Activated CD4-positive, alpha-beta memory T cell treated with anti-CD3 and anti-CD28 coated beads, Interleukin-2, amount 10 ng/mL, durations not matched to agents 7 days and 5 days (primary cell): ENCODE results near the gene RINT1. TPM values are rescaled to one million over a fixed set of nuclear protein-coding genes. Genes with fewer than 3 reads are reported as not detected.

Source experiments
- CTCF ChIA-PET: fragments of 350-600 bp; sonication (Branson Sonifier 250); formaldehyde crosslinking; loops from one replicate; lab custom pipeline; 2021; ENCODE audit warnings: antibody characterized with exemption, inconsistent platforms; lab: Charles Lee
- POLR2A ChIA-PET: fragments of 350-600 bp; sonication (Branson Sonifier 250); formaldehyde crosslinking; loops from one replicate; lab custom pipeline; 2021; ENCODE audit warnings: antibody characterized with exemption; lab: Charles Lee
- DNase-seq: peaks from one replicate; pipeline ENCODE4 v3.0.0-alpha.2; 2020
- H3K27ac Mint-ChIP-seq: one replicate; pipeline ENCODE4 v1.8.0; 2021; ENCODE audit warnings: mild to moderate bottlenecking, mixed read lengths
- H3K27me3 Mint-ChIP-seq: one replicate; pipeline ENCODE4 v1.8.0; 2021; ENCODE audit warnings: mixed read lengths
- H3K36me3 Mint-ChIP-seq: one replicate; pipeline ENCODE4 v1.8.0; 2021; ENCODE audit warnings: low read depth, mixed read lengths
- H3K4me1 Mint-ChIP-seq: one replicate; pipeline ENCODE4 v1.8.0; 2021; ENCODE audit warnings: mixed read lengths
- H3K4me3 Mint-ChIP-seq: one replicate; pipeline ENCODE4 v1.8.0; 2021; ENCODE audit warnings: mild to moderate bottlenecking, mixed read lengths
- H3K9me3 Mint-ChIP-seq: one replicate; pipeline ENCODE4 v1.8.0; 2021; ENCODE audit warnings: mixed read lengths
- total RNA-seq, 2 experiments: library from RNA; stranded (reverse); gene quantifications; one replicate each; pipeline ENCODE4 v1.2.3, GENCODE V29; 2021

The RINT1 gene
- total RNA-seq, 2 experiments from 2014 or later: 20.5 to 21.9 TPM

- CTCF ChIA-PET: no interaction called here
- DNase-seq: no peak
- Mint-ChIP-seq H3K27me3 (no peaks in the 10 kb centered on the region), H3K9me3 (no peaks in the 10 kb centered on the region), H3K27ac (no peak overlapping the region), H3K4me3 (no peak overlapping the region), H3K4me1 (no peaks in the 10 kb centered on the region), H3K36me3 (peaks cover 13% of the 10 kb centered on the region)
- POLR2A ChIA-PET: no interaction called here
These were observed 80.8 kb downstream of the RINT1 start for GRCh38 chr7:105612806-105613205.

- Mint-ChIP-seq H3K27me3 (no peaks in the 10 kb centered on the region), H3K27ac (no peak overlapping the region)
These were observed 81.8 kb downstream of the RINT1 start for GRCh38 chr7:105613611-105614330.

GRCh38 chr7:105614341-105614840 is 82.4 kb downstream of the RINT1 start:
- H3K9me3 Mint-ChIP-seq: no peaks in the 10 kb centered on the region
- ChIA-PET POLR2A (no interaction called here), CTCF (no interaction called here)
- no peak overlapping the region for H3K4me3 Mint-ChIP-seq
- no peak overlapping the region for H3K27ac Mint-ChIP-seq
- H3K4me1 Mint-ChIP-seq: no peaks in the 10 kb centered on the region
- no peak for DNase-seq
- H3K36me3 Mint-ChIP-seq: peaks cover 19% of the 10 kb centered on the region
- H3K27me3 Mint-ChIP-seq: no peaks in the 10 kb centered on the region

More at GRCh38 chr7:105613611-105614330, 81.8 kb downstream of the RINT1 start:
- H3K4me3 Mint-ChIP-seq: no peak overlapping the region
- DNase-seq: no peak
- ChIA-PET CTCF (no interaction called here), POLR2A (no interaction called here)
- H3K4me1 Mint-ChIP-seq: no peaks in the 10 kb centered on the region
- no peaks in the 10 kb centered on the region for H3K9me3 Mint-ChIP-seq
- H3K36me3 Mint-ChIP-seq: peaks cover 18% of the 10 kb centered on the region

Other genes starting within 250 kb of the RINT1 start
- 10 to 100 TPM; 42.9 to 45.0 TPM for gene SRPK2, start 143.3 kb upstream of the RINT1 start, total RNA-seq
- gene PUS7, start 9.9 kb upstream of the RINT1 start, total RNA-seq: 1 to 10 TPM; 5.1 to 5.9 TPM
- not detected for gene EFCAB10, start 49.3 kb downstream of the RINT1 start, total RNA-seq